ENCODE data around the gene ZNF513.

Gene ZNF513

DNA sequence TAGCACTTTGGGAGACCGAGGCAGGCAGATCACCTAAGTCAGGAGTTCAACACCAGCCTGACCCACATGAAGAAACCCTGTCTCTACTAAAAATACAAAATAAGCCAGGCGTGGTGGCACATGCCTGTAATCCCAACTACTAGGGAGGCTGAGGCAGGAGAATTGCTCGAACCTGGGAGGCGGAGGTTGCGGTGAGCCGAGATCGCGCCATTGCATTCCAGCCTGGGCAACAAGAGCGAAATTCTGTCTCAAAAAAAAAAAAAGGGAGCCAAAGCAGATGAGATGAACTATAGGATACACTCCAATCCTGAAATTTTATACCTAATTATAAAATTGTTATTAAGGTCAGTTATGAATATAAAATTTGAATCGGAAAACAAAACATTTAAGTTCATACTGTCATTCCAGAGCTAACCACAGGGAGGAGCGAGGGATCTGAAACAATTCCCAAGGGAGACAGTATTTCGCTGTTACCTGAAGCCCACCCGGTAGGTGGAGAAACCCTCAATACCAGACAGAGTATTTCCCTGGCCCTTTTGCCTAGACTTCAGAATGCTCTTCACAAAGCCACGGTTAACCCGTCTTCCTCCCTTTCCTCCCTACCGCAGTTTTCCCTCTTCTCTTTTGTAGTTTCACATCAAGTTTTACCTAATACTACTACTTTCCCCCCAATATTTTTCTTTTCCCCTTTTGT, 27.4 kb upstream of the ZNF513 start:
- peak overlapping the region; percentile 96 for H3K4me3 ChIP-seq (ENCODE audit: low read depth, low read length)
- TF ChIP-seq, protein P1, sequence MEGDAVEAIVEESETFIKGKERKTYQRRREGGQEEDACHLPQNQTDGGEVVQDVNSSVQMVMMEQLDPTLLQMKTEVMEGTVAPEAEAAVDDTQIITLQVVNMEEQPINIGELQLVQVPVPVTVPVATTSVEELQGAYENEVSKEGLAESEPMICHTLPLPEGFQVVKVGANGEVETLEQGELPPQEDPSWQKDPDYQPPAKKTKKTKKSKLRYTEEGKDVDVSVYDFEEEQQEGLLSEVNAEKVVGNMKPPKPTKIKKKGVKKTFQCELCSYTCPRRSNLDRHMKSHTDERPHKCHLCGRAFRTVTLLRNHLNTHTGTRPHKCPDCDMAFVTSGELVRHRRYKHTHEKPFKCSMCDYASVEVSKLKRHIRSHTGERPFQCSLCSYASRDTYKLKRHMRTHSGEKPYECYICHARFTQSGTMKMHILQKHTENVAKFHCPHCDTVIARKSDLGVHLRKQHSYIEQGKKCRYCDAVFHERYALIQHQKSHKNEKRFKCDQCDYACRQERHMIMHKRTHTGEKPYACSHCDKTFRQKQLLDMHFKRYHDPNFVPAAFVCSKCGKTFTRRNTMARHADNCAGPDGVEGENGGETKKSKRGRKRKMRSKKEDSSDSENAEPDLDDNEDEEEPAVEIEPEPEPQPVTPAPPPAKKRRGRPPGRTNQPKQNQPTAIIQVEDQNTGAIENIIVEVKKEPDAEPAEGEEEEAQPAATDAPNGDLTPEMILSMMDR (IDR thresholded peaks at IDR 0.05; ENCODE audit: borderline replicate concordance, insufficient read depth, low read depth, low read length), result peak; percentile 32; the same call in 1 of the 2 replicates

DNA sequence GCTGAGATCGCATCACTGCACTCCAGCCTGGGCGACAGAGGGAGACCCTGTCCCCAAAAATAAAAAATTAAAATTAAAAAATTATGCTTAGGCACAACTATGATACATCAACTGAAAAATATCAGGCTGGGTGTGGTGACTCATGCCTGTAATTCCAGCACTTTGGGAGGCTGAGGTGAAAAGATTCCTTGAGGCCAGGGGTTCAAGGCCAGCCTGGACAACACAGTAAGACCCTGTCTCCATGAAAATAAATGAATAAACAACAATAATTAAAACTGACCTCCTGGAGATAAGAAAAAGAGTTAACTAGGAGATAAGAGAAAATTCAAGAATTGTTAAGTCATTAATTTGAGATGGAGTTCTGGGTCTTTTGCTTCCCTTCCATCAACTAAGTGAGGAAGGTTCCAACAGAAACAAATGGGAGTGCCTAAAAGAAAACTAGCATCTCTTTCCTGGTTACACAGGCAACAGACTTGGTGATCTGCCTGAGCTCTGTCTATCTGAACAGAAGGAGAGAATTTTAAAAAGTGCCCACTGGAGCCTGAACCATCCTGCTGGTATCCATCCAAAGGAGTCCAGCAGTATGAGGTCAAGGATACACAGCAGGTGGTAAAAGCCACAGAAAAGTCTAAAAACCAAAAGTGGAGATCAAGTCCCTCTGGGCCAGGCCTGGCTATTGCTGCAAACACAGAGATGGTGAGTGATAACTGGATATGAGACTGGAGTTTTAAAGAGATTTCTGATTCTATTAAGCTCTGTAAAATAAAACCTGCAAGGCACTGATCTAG, 20.0 kb upstream of the ZNF513 start:
- H3K4me3 ChIP-seq (ENCODE audit: low read depth, low read length), result no peak overlapping the region
- TF ChIP-seq, protein P1 (IDR thresholded peaks at IDR 0.05; ENCODE audit: borderline replicate concordance, insufficient read depth, low read depth, low read length), result no peak

DNA sequence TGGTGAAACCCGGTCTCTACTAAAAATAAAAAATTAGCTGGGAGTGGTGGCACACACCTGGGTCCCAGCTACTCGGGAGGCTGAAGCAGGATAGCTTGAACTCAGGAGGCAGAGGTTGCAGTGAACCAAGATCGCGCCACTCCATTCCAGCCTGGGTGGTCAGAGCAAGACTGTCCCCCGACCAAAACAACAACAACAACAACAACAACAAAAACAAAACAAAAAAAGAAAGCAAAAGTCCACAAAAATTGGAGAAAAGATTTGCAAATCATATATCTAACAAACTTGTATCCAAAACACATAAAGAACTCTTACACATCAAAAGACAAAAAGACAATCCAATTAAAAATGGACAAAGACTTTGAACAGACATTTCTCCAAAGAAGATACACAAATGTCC, 18.4 kb upstream of the ZNF513 start:
- TF ChIP-seq, protein P1 (IDR thresholded peaks at IDR 0.05; ENCODE audit: borderline replicate concordance, insufficient read depth, low read depth, low read length), result no peak
- H3K4me3 ChIP-seq (ENCODE audit: low read depth, low read length), result no peak overlapping the region

DNA sequence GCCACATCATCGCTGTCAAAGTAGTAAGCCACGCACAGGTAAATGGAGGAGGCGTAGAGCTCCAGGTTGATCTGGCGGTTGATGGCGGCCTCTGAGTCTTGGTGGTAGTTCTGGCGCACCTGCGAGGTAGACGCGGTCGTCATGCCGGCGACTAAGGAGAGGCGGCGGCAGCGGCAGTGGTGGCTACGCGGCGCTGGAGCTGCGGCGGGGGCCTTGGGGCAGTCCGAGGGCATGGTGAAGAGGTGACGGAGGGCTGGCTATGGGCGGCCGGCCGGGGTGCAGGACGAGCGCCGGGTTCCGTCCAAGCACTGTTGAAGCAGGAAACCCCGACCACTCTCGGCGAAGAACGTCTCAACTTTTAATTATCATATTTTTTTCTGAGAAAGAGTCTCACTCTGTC, 12.7 kb upstream of the ZNF513 start:
- H3K4me3 ChIP-seq (ENCODE audit: low read depth, low read length), result no peak overlapping the region
- TF ChIP-seq, protein P1 (IDR thresholded peaks at IDR 0.05; ENCODE audit: borderline replicate concordance, insufficient read depth, low read depth, low read length), result no peak

DNA sequence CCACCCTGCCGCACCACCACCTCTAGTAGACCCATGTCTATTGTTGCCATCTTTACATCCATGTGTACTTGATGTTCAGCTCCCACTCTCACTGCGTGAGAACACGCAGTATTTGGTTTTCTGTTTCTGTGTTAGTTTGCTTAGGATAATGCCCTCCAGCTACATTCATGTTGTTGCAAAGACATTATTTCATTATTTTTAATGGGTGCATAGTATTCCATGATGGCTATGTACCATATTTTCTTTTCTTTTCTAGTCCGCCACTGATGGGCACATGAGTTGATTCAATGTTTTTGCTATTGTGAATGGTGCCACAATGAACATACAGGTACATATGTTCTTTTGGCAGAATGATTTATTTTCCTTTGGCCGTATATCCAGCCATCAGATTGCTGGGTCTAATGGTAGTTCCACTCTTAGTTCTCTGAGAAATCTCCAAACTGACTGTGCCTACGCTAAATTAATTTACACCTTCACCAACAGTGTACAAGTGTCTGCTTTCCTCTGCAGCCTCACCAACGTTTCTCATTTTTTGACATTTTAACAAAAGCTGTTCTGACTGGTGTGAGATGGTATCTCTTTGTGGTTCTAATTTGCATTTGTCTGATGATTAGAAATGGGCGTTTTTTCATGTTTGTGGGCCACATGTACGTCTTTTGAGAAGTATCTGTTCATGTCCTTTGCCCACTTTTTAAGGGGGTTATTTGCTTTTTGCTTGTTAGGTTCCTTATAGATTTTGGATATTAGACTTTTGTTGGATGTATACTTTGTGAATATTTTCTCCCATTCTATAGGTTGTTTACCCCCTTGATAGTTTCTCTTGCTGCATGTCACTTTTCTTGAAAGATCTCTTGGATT, 10.5 kb upstream of the ZNF513 start:
- TF ChIP-seq, protein P1 (IDR thresholded peaks at IDR 0.05; ENCODE audit: borderline replicate concordance, insufficient read depth, low read depth, low read length), result no peak
- H3K4me3 ChIP-seq (ENCODE audit: low read depth, low read length), result no peak overlapping the region

DNA sequence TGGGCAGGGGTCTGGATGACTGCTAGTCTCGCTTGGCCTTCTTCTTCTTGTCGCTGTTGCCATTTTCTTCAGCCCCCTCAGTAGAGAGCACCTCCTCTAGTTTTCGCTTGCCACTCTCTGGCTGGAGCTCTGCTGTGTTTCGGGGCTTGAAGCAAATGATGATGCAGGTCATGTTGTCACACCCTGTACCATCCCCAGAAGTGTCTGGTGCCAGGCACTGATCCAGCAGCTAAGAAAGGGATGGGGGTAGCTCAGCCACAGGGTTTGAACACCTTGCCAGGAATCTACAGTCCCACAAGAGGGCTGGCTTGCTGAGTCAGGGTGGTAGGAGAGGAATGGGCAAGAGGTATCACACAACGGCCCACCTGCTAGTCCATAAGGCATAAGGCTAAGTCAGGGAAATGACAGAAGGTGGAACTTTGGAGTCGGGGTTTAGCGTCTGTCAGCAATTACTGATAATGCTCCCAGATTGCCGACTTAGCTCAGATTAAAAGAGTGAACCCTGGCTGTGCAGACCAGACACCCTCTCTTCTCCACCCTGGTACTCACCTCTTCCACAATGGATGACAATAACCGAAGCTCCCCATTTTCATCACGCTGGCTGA, 1.1 kb upstream of the ZNF513 start:
- TF ChIP-seq, protein P1 (IDR thresholded peaks at IDR 0.05; ENCODE audit: borderline replicate concordance, insufficient read depth, low read depth, low read length), result no peak

More for the DNA sequence above, 1.1 kb upstream of the ZNF513 start:
- H3K4me3 ChIP-seq (ENCODE audit: low read depth, low read length), result no peak overlapping the region

All from GM12875 (cell line).